Measurements from ENCODE around the gene MCAM.

MCAM gene

GRCh38 chr11:119343726-119344125 is 26.8 kb upstream of the MCAM start:
- Histone ChIP-seq H3K4me1 (ENCODE audit: control insufficient read depth, insufficient read depth, low read length, poor library complexity, severe bottlenecking) (peaks cover 11% of the 10 kb centered on the region), H3K27ac (ENCODE audit: low read depth, low read length, severe bottlenecking) (no peak overlapping the region), H3K9me3 (ENCODE audit: control insufficient read depth, low read length) (no peaks in the 10 kb centered on the region), H3K36me3 (ENCODE audit: control insufficient read depth, insufficient read depth, low read length) (no peaks in the 10 kb centered on the region), H3K4me3 (ENCODE audit: extremely low read depth, insufficient read depth, low read length, poor library complexity, severe bottlenecking) (no peak overlapping the region)
- WGBS, 2 experiments (ENCODE audit: insufficient coverage in 2 of 2), result 81 to 97% methylated on average over 4 of the region's 7 CpGs

- 81 to 87% methylated on average over 7 of the region's 10 CpGs for WGBS, 2 experiments (ENCODE audit: insufficient coverage in 2 of 2)
- Histone ChIP-seq H3K36me3 (ENCODE audit: control insufficient read depth, insufficient read depth, low read length) (no peaks in the 10 kb centered on the region), H3K9me3 (ENCODE audit: control insufficient read depth, low read length) (no peaks in the 10 kb centered on the region), H3K4me3 (ENCODE audit: extremely low read depth, insufficient read depth, low read length, poor library complexity, severe bottlenecking) (no peak overlapping the region), H3K27ac (ENCODE audit: low read depth, low read length, severe bottlenecking) (no peak overlapping the region), H3K4me1 (ENCODE audit: control insufficient read depth, insufficient read depth, low read length, poor library complexity, severe bottlenecking) (peaks cover 17% of the 10 kb centered on the region)
These were observed 25.6 kb upstream of the MCAM start for GRCh38 chr11:119342362-119343130.

- Histone ChIP-seq H3K4me1 (ENCODE audit: control insufficient read depth, insufficient read depth, low read length, poor library complexity, severe bottlenecking) (peaks cover 23% of the 10 kb centered on the region), H3K4me3 (ENCODE audit: extremely low read depth, insufficient read depth, low read length, poor library complexity, severe bottlenecking) (no peak overlapping the region), H3K36me3 (ENCODE audit: control insufficient read depth, insufficient read depth, low read length) (peaks cover under 1% of the 10 kb centered on the region), H3K9me3 (ENCODE audit: control insufficient read depth, low read length) (no peaks in the 10 kb centered on the region), H3K27ac (ENCODE audit: low read depth, low read length, severe bottlenecking) (no peak overlapping the region)
- 84 to 94% methylated on average over 5 to 7 of the region's 7 CpGs for WGBS, 2 experiments (ENCODE audit: insufficient coverage in 2 of 2)
These were observed 25.0 kb upstream of the MCAM start for GRCh38 chr11:119342023-119342300.

GRCh38 chr11:119341222-119342022 is 24.5 kb upstream of the MCAM start:
- Histone ChIP-seq H3K27ac (ENCODE audit: low read depth, low read length, severe bottlenecking) (no peak overlapping the region), H3K4me3 (ENCODE audit: extremely low read depth, insufficient read depth, low read length, poor library complexity, severe bottlenecking) (no peak overlapping the region)
- 52 to 60% methylated on average over 9 to 13 of the region's 16 CpGs for WGBS, 2 experiments (ENCODE audit: insufficient coverage in 2 of 2)

GRCh38 chr11:119340335-119341221 is 23.6 kb upstream of the MCAM start, which contains the start of gene C1QTNF5:
C1QTNF5 (minus strand) TSS chr11:119340883; CDS start chr11:119340397, 486 bp downstream.
- H3K4me1 ChIP-seq (ENCODE audit: control insufficient read depth, insufficient read depth, low read length, poor library complexity, severe bottlenecking), result peaks cover 37% of the 10 kb centered on the region
- H3K27ac ChIP-seq (ENCODE audit: low read depth, low read length, severe bottlenecking), result no peak within 1 kb of the TSS
- H3K9me3 ChIP-seq (ENCODE audit: control insufficient read depth, low read length), result no peaks in the 10 kb centered on the region
- peaks cover 11% of the 10 kb centered on the region for H3K36me3 ChIP-seq (ENCODE audit: control insufficient read depth, insufficient read depth, low read length)
- peak within 1 kb of the TSS; percentile 55 for H3K4me3 ChIP-seq (ENCODE audit: extremely low read depth, insufficient read depth, low read length, poor library complexity, severe bottlenecking)
- 5 to 10% methylated on average over 24 to 36 of the region's 53 CpGs for WGBS, 2 experiments (ENCODE audit: insufficient coverage in 2 of 2)

More at GRCh38 chr11:119341222-119342022, 24.5 kb upstream of the MCAM start:
- no peaks in the 10 kb centered on the region for H3K9me3 ChIP-seq (ENCODE audit: control insufficient read depth, low read length)
- H3K36me3 ChIP-seq (ENCODE audit: control insufficient read depth, insufficient read depth, low read length), result peaks cover 5% of the 10 kb centered on the region
- peaks cover 28% of the 10 kb centered on the region for H3K4me1 ChIP-seq (ENCODE audit: control insufficient read depth, insufficient read depth, low read length, poor library complexity, severe bottlenecking)

GRCh38 chr11:119339589-119340334 is 22.8 kb upstream of the MCAM start:
- WGBS, 2 experiments (ENCODE audit: insufficient coverage in 2 of 2), result 11 to 16% methylated on average over 72 of the region's 86 CpGs
- peaks cover 44% of the 10 kb centered on the region for H3K4me1 ChIP-seq (ENCODE audit: control insufficient read depth, insufficient read depth, low read length, poor library complexity, severe bottlenecking)
- no peak overlapping the region for H3K27ac ChIP-seq (ENCODE audit: low read depth, low read length, severe bottlenecking)

GRCh38 chr11:119338965-119339588 is 22.1 kb upstream of the MCAM start:
- 58 to 66% methylated on average over 6 to 8 of the region's 11 CpGs for WGBS, 2 experiments (ENCODE audit: insufficient coverage in 2 of 2)
- Histone ChIP-seq H3K4me1 (ENCODE audit: control insufficient read depth, insufficient read depth, low read length, poor library complexity, severe bottlenecking) (peaks cover 44% of the 10 kb centered on the region), H3K9me3 (ENCODE audit: control insufficient read depth, low read length) (no peaks in the 10 kb centered on the region), H3K4me3 (ENCODE audit: extremely low read depth, insufficient read depth, low read length, poor library complexity, severe bottlenecking) (peak overlapping the region; percentile 55), H3K27ac (ENCODE audit: low read depth, low read length, severe bottlenecking) (peak overlapping the region; percentile 97), H3K36me3 (ENCODE audit: control insufficient read depth, insufficient read depth, low read length) (peaks cover 11% of the 10 kb centered on the region)

More at GRCh38 chr11:119339589-119340334, 22.8 kb upstream of the MCAM start:
- H3K36me3 ChIP-seq (ENCODE audit: control insufficient read depth, insufficient read depth, low read length), result peaks cover 11% of the 10 kb centered on the region
- peak overlapping the region; percentile 55 for H3K4me3 ChIP-seq (ENCODE audit: extremely low read depth, insufficient read depth, low read length, poor library complexity, severe bottlenecking)
- no peaks in the 10 kb centered on the region for H3K9me3 ChIP-seq (ENCODE audit: control insufficient read depth, low read length)

GRCh38 chr11:119338318-119338890 is 21.5 kb upstream of the MCAM start:
- WGBS, 2 experiments (ENCODE audit: insufficient coverage in 2 of 2), result 10 to 15% methylated on average over 10 to 15 of the region's 17 CpGs
- peak overlapping the region; percentile 97 for H3K27ac ChIP-seq (ENCODE audit: low read depth, low read length, severe bottlenecking)
- H3K36me3 ChIP-seq (ENCODE audit: control insufficient read depth, insufficient read depth, low read length), result peaks cover 11% of the 10 kb centered on the region
- peak overlapping the region; percentile 23 for H3K4me3 ChIP-seq (ENCODE audit: extremely low read depth, insufficient read depth, low read length, poor library complexity, severe bottlenecking)
- H3K4me1 ChIP-seq (ENCODE audit: control insufficient read depth, insufficient read depth, low read length, poor library complexity, severe bottlenecking), result peaks cover 44% of the 10 kb centered on the region
- H3K9me3 ChIP-seq (ENCODE audit: control insufficient read depth, low read length), result no peaks in the 10 kb centered on the region

GRCh38 chr11:119337581-119338317 is 20.8 kb upstream of the MCAM start:
- Histone ChIP-seq H3K9me3 (ENCODE audit: control insufficient read depth, low read length) (no peaks in the 10 kb centered on the region), H3K4me1 (ENCODE audit: control insufficient read depth, insufficient read depth, low read length, poor library complexity, severe bottlenecking) (peaks cover 44% of the 10 kb centered on the region), H3K4me3 (ENCODE audit: extremely low read depth, insufficient read depth, low read length, poor library complexity, severe bottlenecking) (peak overlapping the region; percentile 23), H3K36me3 (ENCODE audit: control insufficient read depth, insufficient read depth, low read length) (peaks cover 11% of the 10 kb centered on the region), H3K27ac (ENCODE audit: low read depth, low read length, severe bottlenecking) (peak overlapping the region; percentile 97)
- WGBS, 2 experiments (ENCODE audit: insufficient coverage in 2 of 2), result 6 to 34% methylated on average over 3 to 5 of the region's 9 CpGs
